ACC112 (cell line): ENCODE results near the gene CD63.

Experiments
- H2AFZ ChIP-seq: fragments of 200-600 bp; sonication (generic); one replicate; pipeline ENCODE4 v1.6.0; 2017; ENCODE audit warnings: antibody characterized with exemption, low read length; ENCODE audit not compliant: unreplicated experiment
- H3K27ac ChIP-seq: fragments of 200-600 bp; sonication (generic); 2 replicates; pipeline ENCODE4 v1.5.1; 2014; ENCODE audit warnings: low read depth, mild to moderate bottlenecking, antibody characterized with exemption, low read length, moderate library complexity
- H3K27me3 ChIP-seq: fragments of 200-600 bp; sonication (generic); 2 replicates; pipeline ENCODE4 v1.6.1; 2014; ENCODE audit warnings: mild to moderate bottlenecking, antibody characterized with exemption, low read length, moderate library complexity, mixed read lengths; ENCODE audit not compliant: insufficient read depth
- H3K36me3 ChIP-seq: fragments of 200-600 bp; sonication (generic); 2 replicates; pipeline ENCODE4 v1.6.1; 2016; ENCODE audit warnings: mild to moderate bottlenecking, antibody characterized with exemption, low read length, moderate library complexity, mixed read lengths; ENCODE audit not compliant: insufficient read depth
- H3K4me1 ChIP-seq: fragments of 200-600 bp; sonication (generic); one replicate; pipeline ENCODE4 v1.6.1; 2016; ENCODE audit warnings: low read length, mixed read lengths; ENCODE audit not compliant: insufficient read depth, unreplicated experiment, control insufficient read depth
- H3K4me3 ChIP-seq: fragments of 200-600 bp; sonication (generic); 2 replicates; pipeline ENCODE4 v1.5.1; 2014; ENCODE audit warnings: mild to moderate bottlenecking, low read depth, low read length
- H3K79me2 ChIP-seq: fragments of 200-600 bp; sonication (generic); one replicate; pipeline ENCODE4 v1.6.0; 2016; ENCODE audit warnings: low read length; ENCODE audit not compliant: control insufficient read depth, unreplicated experiment, insufficient read depth

CD63 gene

DNA sequence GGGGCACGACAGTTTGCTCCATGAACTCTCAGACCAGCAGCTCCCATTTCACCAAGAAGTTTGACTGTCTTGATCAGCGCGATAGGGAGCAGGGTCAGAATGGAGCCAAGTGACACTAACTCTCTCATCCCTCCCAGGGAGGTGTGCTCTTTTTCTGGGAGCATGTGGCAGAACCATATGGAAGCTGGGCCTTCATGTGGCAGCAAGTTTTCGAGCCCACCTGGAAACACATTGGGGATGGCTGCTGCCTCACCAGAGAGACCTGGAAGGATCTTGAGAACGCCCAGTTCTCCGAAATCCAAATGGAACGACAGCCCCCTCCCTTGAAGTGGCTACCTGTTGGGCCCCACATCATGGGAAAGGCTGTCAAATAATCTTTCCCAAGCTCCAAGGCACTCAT lies 45.1 kb downstream of the CD63 start:
- peaks cover 13% of the 10 kb centered on the region for H3K4me1 ChIP-seq
- no peak overlapping the region for H3K4me3 ChIP-seq
- no peak overlapping the region for H3K27ac ChIP-seq
- no peaks in the 10 kb centered on the region for H3K79me2 ChIP-seq
- no peak overlapping the region for H2AFZ ChIP-seq
- H3K36me3 ChIP-seq = no peaks in the 10 kb centered on the region
- H3K27me3 ChIP-seq = no peaks in the 10 kb centered on the region

DNA sequence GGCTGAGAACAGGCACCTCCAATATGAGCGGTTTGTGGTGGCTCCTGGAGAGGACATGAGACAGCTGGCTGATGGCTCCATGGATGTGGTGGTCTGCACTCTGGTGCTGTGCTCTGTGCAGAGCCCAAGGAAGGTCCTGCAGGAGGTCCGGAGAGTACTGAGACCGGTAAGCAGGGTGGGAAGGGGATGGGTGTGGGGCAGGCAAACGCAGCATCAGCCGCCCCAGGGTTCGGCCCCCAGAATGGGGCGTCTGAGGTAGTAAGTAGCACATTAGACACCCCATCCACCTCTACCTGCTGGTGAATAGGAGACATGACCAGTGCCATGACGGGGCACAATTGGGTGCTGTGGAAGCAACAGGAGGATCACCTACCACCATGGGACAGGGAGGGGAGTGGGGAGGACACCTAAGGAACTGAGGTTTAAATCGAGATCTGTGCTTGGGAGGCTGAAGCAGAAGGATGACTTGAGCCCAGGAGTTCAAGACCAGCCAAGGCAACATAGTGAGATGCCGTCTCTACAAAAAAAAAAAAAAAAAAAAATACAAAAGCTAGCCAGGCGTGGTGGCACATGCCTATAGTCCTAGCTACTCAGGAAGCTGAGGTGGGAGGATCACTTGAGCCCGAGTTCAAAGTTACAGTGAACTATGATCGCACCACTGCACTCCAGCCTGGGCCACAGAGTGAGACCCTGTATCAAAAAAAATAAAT lies 46.6 kb downstream of the CD63 start:
- no peaks in the 10 kb centered on the region for H3K79me2 ChIP-seq
- no peak overlapping the region for H2AFZ ChIP-seq
- no peak overlapping the region for H3K27ac ChIP-seq
- H3K36me3 ChIP-seq = no peaks in the 10 kb centered on the region
- no peaks in the 10 kb centered on the region for H3K27me3 ChIP-seq
- peak overlapping the region; percentile 49 for H3K4me3 ChIP-seq
- H3K4me1 ChIP-seq = peaks cover 13% of the 10 kb centered on the region

DNA sequence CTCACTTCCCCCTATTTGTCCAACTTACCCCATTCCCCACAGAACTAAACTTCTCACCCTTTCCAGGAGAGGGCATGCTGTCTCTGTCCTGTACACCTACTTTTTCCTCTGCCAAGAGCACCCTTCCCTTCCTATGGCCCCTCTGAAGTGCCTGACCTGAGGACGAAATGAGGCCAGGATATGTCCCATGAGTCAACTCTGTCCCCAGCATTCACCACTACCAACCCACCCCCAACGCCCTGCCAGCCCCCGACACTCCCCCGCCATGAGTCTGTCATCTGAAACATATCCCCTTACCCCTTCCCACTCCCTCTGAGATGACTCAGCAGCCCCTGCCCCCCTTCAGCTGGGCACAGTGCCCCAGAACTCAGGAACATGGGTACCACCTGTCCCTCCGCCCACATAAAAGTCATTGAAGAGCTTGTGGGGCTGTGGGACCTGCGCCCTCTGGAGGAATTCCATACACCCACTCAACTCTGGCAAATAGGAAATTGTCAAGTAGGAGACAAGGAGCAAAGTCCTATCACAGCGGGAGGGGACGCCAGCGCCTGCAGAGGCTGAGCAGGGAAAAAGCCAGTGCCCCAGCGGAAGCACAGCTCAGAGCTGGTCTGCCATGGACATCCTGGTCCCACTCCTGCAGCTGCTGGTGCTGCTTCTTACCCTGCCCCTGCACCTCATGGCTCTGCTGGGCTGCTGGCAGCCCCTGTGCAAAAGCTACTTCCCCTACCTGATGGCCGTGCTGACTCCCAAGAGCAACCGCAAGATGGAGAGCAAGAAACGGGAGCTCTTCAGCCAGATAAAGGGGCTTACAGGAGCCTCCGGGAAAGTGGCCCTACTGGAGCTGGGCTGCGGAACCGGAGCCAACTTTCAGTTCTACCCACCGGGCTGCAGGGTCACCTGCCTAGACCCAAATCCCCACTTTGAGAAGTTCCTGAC lies 47.4 kb downstream of the CD63 start:
- Histone ChIP-seq H3K4me1 (peaks cover 17% of the 10 kb centered on the region), H3K27me3 (no peaks in the 10 kb centered on the region), H3K36me3 (no peaks in the 10 kb centered on the region), H3K27ac (no peak overlapping the region), H3K79me2 (no peaks in the 10 kb centered on the region), H3K4me3 (peak overlapping the region; percentile 49), H2AFZ (peak overlapping the region; percentile 51)

DNA sequence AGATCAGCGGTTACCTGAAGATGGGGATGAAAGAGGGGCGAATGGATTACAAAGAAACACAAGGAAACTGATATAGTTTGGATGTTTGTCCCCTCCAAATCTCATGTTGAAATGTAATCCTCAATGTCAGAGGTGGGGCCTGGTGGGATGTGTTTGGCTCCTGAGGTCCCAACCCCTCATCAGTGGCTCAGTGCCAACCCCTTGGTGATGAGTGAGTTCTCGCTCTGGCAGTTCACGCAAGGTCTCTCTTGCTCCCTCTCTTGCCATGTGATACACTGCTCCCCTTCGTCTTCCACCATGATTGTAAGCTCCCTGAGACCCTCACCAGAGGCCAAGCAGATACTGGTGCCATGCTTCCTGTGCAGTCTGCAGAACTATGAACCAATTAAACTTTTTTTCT lies 49.1 kb downstream of the CD63 start:
- no peak overlapping the region for H3K4me3 ChIP-seq
- peaks cover 23% of the 10 kb centered on the region for H3K4me1 ChIP-seq

DNA sequence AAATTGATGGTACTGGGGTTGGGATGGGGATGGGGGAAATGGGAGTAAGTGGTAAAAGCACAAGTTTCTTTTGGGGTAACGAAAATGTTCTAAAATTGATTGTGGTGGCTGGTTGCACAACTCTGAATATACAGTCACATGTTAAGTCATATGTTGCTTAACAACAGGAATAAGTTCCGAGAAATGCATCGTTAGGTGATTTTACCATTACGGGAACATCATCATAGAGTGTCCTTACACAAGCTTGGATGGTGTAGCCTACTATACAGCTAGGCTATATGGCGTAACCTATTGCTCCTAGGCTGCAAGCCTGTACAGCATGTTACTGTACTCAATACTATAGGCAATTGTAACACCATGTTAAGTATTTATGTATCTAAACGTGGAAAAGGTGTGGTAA lies 52.1 kb downstream of the CD63 start:
- Histone ChIP-seq H3K36me3 (no peaks in the 10 kb centered on the region), H3K27me3 (no peaks in the 10 kb centered on the region), H3K4me1 (peaks cover 18% of the 10 kb centered on the region), H2AFZ (no peak overlapping the region), H3K27ac (no peak overlapping the region), H3K4me3 (no peak overlapping the region), H3K79me2 (no peaks in the 10 kb centered on the region)

More for the DNA sequence above, 49.1 kb downstream of the CD63 start:
- Histone ChIP-seq H2AFZ (no peak overlapping the region), H3K79me2 (no peaks in the 10 kb centered on the region), H3K27me3 (no peaks in the 10 kb centered on the region), H3K27ac (no peak overlapping the region), H3K36me3 (no peaks in the 10 kb centered on the region)

DNA sequence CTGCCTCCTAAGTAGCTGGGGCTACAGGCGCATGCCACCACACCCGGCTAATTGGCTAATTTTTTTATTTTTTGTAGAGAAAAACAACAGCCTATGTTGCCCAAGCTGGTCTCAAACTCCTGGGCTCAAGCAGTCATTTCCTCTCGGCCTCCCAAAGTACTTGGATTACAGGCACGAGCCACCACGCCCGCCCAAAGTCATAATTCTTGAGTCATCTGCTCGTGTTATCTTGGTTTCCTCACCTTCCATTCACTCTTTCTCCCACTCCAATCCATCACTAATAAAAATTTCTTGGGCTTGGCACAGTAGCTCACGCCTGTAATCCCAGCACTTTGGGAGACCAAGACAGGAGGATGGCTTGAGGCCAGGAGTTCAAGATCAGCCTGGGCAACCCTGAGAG lies 53.1 kb downstream of the CD63 start:
- H2AFZ ChIP-seq = peak overlapping the region; percentile 54
- H3K4me3 ChIP-seq = no peak overlapping the region
- H3K79me2 ChIP-seq = no peaks in the 10 kb centered on the region
- H3K4me1 ChIP-seq = peaks cover 10% of the 10 kb centered on the region
- no peaks in the 10 kb centered on the region for H3K36me3 ChIP-seq
- no peaks in the 10 kb centered on the region for H3K27me3 ChIP-seq
- H3K27ac ChIP-seq = no peak overlapping the region
